CD14-positive monocyte (primary cell): Measurements from ENCODE around the gene KLHL25. TPM values are rescaled to one million over a fixed set of nuclear protein-coding genes. Genes with fewer than 3 reads are reported as not detected.

ENCODE experiments used
- DNase-seq, 3 donors: peaks; one replicate each; pipeline ENCODE4 v3.0.0-alpha.2; 2011 to 2022
- H2AFZ ChIP-seq: 2 replicates; pipeline ENCODE4 v1.6.0; 2012; ENCODE audit warnings: mild to moderate bottlenecking, low read depth, low read length, inconsistent platforms; ENCODE audit not compliant: insufficient read depth, poor library complexity, severe bottlenecking
- H3K27ac ChIP-seq, 2 donors: 1 replicate in 1 of 2; 2 replicates in 1 of 2; pipeline ENCODE4 v1.5.1; 2012 to 2013; ENCODE audit warnings: low read length in 2 of 2, control low read depth in 1 of 2, inconsistent platforms in 1 of 2, low read depth in 1 of 2, mild to moderate bottlenecking in 1 of 2
- H3K27me3 ChIP-seq, 2 donors: one replicate each; pipeline versions ENCODE4 v1.6.0 to v1.6.1; 2011 to 2013; ENCODE audit warnings: low read length in 2 of 2; ENCODE audit not compliant: control insufficient read depth in 2 of 2, insufficient read depth in 2 of 2
- H3K36me3 ChIP-seq, 2 donors: replicated peaks in 1 of 2; 1 replicate in 1 of 2; 2 replicates in 1 of 2; pipeline versions ENCODE4 v1.5.1 to v1.6.1; 2012 to 2013; ENCODE audit warnings: low read length in 2 of 2, control low read depth in 1 of 2, inconsistent platforms in 1 of 2, mild to moderate bottlenecking in 1 of 2; ENCODE audit not compliant: insufficient read depth in 2 of 2, control insufficient read depth in 1 of 2
- H3K4me1 ChIP-seq, 2 donors: 1 replicate in 1 of 2; 2 replicates in 1 of 2; pipeline versions ENCODE4 v1.5.1 to v1.6.1; 2012 to 2013; ENCODE audit warnings: low read length in 2 of 2, control low read depth in 1 of 2, inconsistent platforms in 1 of 2, mild to moderate bottlenecking in 1 of 2, moderate library complexity in 1 of 2; ENCODE audit not compliant: insufficient read depth in 2 of 2, control insufficient read depth in 1 of 2
- H3K4me2 ChIP-seq: replicated peaks from 2 replicates; pipeline ENCODE3; 2012; ENCODE audit warnings: low read length, moderate library complexity, mild to moderate bottlenecking; ENCODE audit not compliant: poor library complexity, severe bottlenecking; ENCODE audit errors: extremely low read depth
- H3K4me3 ChIP-seq, 3 experiments: fragments of 200-600 bp in 1 of 3; sonication (generic) in 1 of 3; replicated peaks in 1 of 3; 1 replicate in 2 of 3; 2 replicates in 1 of 3; pipeline ENCODE4 v1.5.1; 2011 to 2013; ENCODE audit warnings: low read length in 3 of 3, mild to moderate bottlenecking in 3 of 3, control low read depth in 2 of 3, low read depth in 2 of 3, inconsistent platforms in 1 of 3, moderate library complexity in 1 of 3
- H3K79me2 ChIP-seq: 2 replicates; pipeline ENCODE4 v1.6.0; 2012; ENCODE audit warnings: mild to moderate bottlenecking, control low read depth, inconsistent platforms, low read length, moderate library complexity; ENCODE audit not compliant: insufficient read depth
- H3K9ac ChIP-seq: 2 replicates; pipeline ENCODE4 v1.6.0; 2017; ENCODE audit warnings: low read length, mild to moderate bottlenecking; ENCODE audit not compliant: insufficient read depth, poor library complexity, severe bottlenecking
- H3K9me3 ChIP-seq, 2 donors: replicated peaks in 1 of 2; 1 replicate in 1 of 2; 2 replicates in 1 of 2; pipeline versions ENCODE4 v1.5.1 to v1.6.1; 2012 to 2013; ENCODE audit warnings: low read length in 2 of 2, control low read depth in 1 of 2; ENCODE audit not compliant: control insufficient read depth in 1 of 2, insufficient read depth in 1 of 2
- H4K20me1 ChIP-seq: 2 replicates; pipeline ENCODE4 v1.6.0; 2012; ENCODE audit warnings: mild to moderate bottlenecking, low read length, control low read depth, moderate library complexity; ENCODE audit not compliant: insufficient read depth
- H3K27ac Mint-ChIP-seq, 7 donors: one replicate each; pipeline ENCODE4 v1.8.0; 2020; ENCODE audit warnings: mild to moderate bottlenecking in 7 of 7, mixed read lengths in 7 of 7, moderate library complexity in 6 of 7, inconsistent platforms in 2 of 7
- H3K27me3 Mint-ChIP-seq, 3 donors: one replicate each; pipeline ENCODE4 v1.8.0; 2021 to 2022; ENCODE audit warnings: low read depth in 3 of 3, mild to moderate bottlenecking in 3 of 3, mixed read lengths in 3 of 3, moderate library complexity in 3 of 3, inconsistent platforms in 1 of 3
- H3K36me3 Mint-ChIP-seq, 2 donors: one replicate each; pipeline ENCODE4 v1.8.0; 2020; ENCODE audit warnings: mixed read lengths in 2 of 2, inconsistent platforms in 1 of 2, mild to moderate bottlenecking in 1 of 2
- H3K4me1 Mint-ChIP-seq: one replicate; pipeline ENCODE4 v1.8.0; 2020; ENCODE audit warnings: mild to moderate bottlenecking, mixed read lengths
- H3K4me3 Mint-ChIP-seq, 2 donors: one replicate each; pipeline ENCODE4 v1.8.0; 2020; ENCODE audit warnings: mild to moderate bottlenecking in 2 of 2, mixed read lengths in 2 of 2, moderate library complexity in 1 of 2
- H3K9me3 Mint-ChIP-seq, 7 donors: one replicate each; pipeline ENCODE4 v1.8.0; 2020 to 2022; ENCODE audit warnings: mixed read lengths in 7 of 7, mild to moderate bottlenecking in 6 of 7, moderate library complexity in 6 of 7, inconsistent platforms in 2 of 7
- WGBS: methylation state at CpG from one replicate; pipeline ENCODE4 v1.1.5; 2013; ENCODE audit warnings: missing lambda C conversion rate; ENCODE audit not compliant: insufficient coverage; 5-methylcytosine and 5-hydroxymethylcytosine counted together
- intact Hi-C, 2 donors: fragments of 100-400 bp; cut with micrococcal nuclease; formaldehyde crosslinking; loops; one replicate each; pipeline versions ENCODE4 v1.15.0 to v1.15.1; 2023
- polyA plus RNA-seq, 3 donors: library from polyadenylated mRNA; depleted of rRNA in 1 of 3; unstranded in 2 of 3; stranded (reverse) in 1 of 3; fragments of 300-500 nt in 2 of 3; fragments of >200 nt in 1 of 3; fragmentation: Illumina TruSeq in 2 of 3; gene quantifications; 1 replicate in 2 of 3; 2 replicates in 1 of 3; pipeline ENCODE4 v1.2.3, GENCODE V29; 2012 to 2021
- TF ChIP-seq, protein P1 (sequence below): fragments of 200-600 bp; IDR thresholded peaks from one replicate; pipeline ENCODE4 v1.8.0; 2022; ENCODE audit warnings: antibody characterized with exemption, mild to moderate bottlenecking

Gene KLHL25
- polyA plus RNA-seq, 3 donors, result 0.27 to 0.60 (median 0.40) TPM

GRCh38 chr15:85792102-85792731 lies 2.5 kb downstream of the KLHL25 start:
- Histone ChIP-seq H3K4me1 (peaks cover 13 to 20% of the 10 kb centered on the region in 2 donors), H3K27ac (no peak overlapping the region), H3K36me3 (no peaks in the 10 kb centered on the region), H3K9ac (no peak overlapping the region), H4K20me1 (no peaks in the 10 kb centered on the region), H3K27me3 (peaks cover 8 to 21% of the 10 kb centered on the region in 2 donors), H2AFZ (no peak overlapping the region), H3K4me3 (no peak overlapping the region), H3K79me2 (no peaks in the 10 kb centered on the region), H3K9me3 (peaks cover 0 to 4% of the 10 kb centered on the region in 2 donors), H3K4me2 (no peak overlapping the region)
- Mint-ChIP-seq H3K36me3 (no peaks in the 10 kb centered on the region), H3K9me3 (peaks cover 0 to 12% (median 0%) of the 10 kb centered on the region in 7 donors), H3K4me3 (no peak overlapping the region), H3K27ac (no peak overlapping the region), H3K27me3 (peaks cover 32 to 34% (median 34%) of the 10 kb centered on the region in 3 donors), H3K4me1 (peaks cover 21% of the 10 kb centered on the region)
- TF ChIP-seq, protein P1, sequence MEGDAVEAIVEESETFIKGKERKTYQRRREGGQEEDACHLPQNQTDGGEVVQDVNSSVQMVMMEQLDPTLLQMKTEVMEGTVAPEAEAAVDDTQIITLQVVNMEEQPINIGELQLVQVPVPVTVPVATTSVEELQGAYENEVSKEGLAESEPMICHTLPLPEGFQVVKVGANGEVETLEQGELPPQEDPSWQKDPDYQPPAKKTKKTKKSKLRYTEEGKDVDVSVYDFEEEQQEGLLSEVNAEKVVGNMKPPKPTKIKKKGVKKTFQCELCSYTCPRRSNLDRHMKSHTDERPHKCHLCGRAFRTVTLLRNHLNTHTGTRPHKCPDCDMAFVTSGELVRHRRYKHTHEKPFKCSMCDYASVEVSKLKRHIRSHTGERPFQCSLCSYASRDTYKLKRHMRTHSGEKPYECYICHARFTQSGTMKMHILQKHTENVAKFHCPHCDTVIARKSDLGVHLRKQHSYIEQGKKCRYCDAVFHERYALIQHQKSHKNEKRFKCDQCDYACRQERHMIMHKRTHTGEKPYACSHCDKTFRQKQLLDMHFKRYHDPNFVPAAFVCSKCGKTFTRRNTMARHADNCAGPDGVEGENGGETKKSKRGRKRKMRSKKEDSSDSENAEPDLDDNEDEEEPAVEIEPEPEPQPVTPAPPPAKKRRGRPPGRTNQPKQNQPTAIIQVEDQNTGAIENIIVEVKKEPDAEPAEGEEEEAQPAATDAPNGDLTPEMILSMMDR, result no peak
- intact Hi-C loops, result loop anchor here in 1 of 2 donors (5.0 kb wide), 1 partner anchor 35 kb away; no protein-coding TSS in a partner anchor
- DNase-seq, result no peak
- WGBS, result 95% methylated on average over 4 of the region's 4 CpGs

GRCh38 chr15:85789496-85789875 lies 5.2 kb downstream of the KLHL25 start:
- TF ChIP-seq, protein P1, result no peak
- Histone ChIP-seq H3K9ac (no peak overlapping the region), H3K4me2 (no peak overlapping the region), H3K36me3 (no peaks in the 10 kb centered on the region), H4K20me1 (no peaks in the 10 kb centered on the region), H3K9me3 (no peaks in the 10 kb centered on the region), H3K4me1 (peaks cover 11 to 14% of the 10 kb centered on the region in 2 donors), H3K27ac (no peak overlapping the region), H2AFZ (no peak overlapping the region), H3K79me2 (no peaks in the 10 kb centered on the region), H3K4me3 (no peak overlapping the region), H3K27me3 (peaks cover 8 to 21% of the 10 kb centered on the region in 2 donors)
- Mint-ChIP-seq H3K9me3 (peaks cover 0 to 5% (median 0%) of the 10 kb centered on the region in 7 donors), H3K27me3 (peaks cover 24 to 30% (median 29%) of the 10 kb centered on the region in 3 donors), H3K27ac (no peak overlapping the region), H3K4me3 (no peak overlapping the region), H3K4me1 (peaks cover 20% of the 10 kb centered on the region), H3K36me3 (no peaks in the 10 kb centered on the region)
- intact Hi-C loops, result no loop called here
- no peak for DNase-seq
- 88% methylated on average over 3 of the region's 7 CpGs for WGBS
